Stimulated activated CD8-positive, alpha-beta memory T cell treated with anti-CD3 and anti-CD28 coated beads, Interleukin-12 subunit alpha, Interleukin-12 subunit beta, amount 100 ng/mL, for 24 hours (primary cell): ENCODE data around the gene REEP3.

Experiments used
- DNase-seq: peaks from one replicate; pipeline ENCODE4 v3.0.0-alpha.2; 2020; ENCODE audit errors: extremely low read depth

REEP3 gene

DNA sequence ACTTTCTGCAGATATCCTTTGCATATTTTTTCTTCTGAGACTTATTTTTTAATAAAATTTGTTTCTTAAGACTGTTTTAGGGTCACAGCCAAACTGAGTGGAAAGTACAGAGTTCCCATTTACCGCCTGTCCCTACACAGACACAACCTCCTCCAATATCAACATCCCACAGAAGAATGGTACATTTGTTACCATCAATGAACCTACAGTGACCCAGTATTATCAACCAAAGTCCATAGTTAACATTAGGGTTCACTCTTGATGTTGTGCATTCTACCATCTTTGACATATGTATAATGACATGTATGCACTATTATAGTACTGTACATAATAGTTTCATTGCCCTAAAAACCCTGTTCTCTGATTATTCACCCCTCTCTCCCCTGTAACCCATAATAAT, 14.6 kb upstream of the REEP3 start:
- DNase-seq, result no peak

- no peak for DNase-seq
Observed at GRCh38 chr10:63515002-63515763, 6.0 kb upstream of the REEP3 start.

DNA sequence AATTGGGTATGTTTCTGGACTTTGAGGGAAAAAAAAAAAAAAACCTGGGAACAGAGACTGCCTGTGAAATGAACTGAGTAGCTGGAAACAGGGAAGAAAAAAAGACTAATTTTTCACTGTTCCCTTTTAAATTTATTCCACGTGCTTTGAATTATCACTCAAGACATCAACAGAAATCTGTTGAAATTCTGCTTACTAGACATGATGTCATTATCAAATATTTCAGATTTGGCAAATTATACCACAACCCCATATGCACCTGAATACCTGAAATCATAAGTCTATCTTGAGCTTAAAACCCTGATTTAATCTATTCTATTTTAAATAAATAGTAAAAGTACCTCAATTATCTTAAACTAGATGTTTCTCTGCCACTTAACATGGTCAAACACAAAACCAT, 5.0 kb upstream of the REEP3 start:
- DNase-seq, result no peak

DNA sequence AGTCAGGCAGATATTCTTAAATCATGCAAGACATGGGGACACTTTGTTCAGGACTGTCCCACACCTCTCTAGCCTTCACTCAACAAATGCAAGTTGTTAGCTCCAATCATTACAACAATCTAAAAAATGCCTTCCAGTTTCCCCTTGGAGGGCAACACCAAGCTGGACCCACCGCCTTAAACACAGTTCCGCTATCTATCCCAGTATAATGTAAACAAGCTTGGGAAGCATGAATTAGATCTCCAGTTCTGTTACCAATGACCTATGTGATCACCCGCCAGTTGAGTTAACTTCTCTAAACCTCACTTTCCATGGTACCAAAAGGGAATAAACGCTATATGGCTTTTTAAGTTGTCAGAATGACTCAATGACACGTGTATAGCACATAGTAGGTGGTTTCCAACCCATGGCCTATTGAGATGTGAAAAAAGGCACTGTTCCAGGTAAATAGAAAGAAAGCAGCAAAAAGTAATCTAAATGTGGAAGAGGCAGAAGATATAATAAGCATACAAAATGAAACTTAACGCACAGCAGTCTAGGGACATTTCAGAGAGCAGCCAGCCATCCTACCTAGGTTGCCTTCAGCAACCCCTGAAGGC, 2.4 kb upstream of the REEP3 start:
- no peak for DNase-seq

GRCh38 chr10:63521416-63522276, 445 bp downstream of the REEP3 start:
- DNase-seq, result no peak

GRCh38 chr10:63522277-63522687, 1.1 kb downstream of the REEP3 start:
- DNase-seq, result no peak

- no peak for DNase-seq
Observed at GRCh38 chr10:63522995-63523394, 1.8 kb downstream of the REEP3 start.

DNA sequence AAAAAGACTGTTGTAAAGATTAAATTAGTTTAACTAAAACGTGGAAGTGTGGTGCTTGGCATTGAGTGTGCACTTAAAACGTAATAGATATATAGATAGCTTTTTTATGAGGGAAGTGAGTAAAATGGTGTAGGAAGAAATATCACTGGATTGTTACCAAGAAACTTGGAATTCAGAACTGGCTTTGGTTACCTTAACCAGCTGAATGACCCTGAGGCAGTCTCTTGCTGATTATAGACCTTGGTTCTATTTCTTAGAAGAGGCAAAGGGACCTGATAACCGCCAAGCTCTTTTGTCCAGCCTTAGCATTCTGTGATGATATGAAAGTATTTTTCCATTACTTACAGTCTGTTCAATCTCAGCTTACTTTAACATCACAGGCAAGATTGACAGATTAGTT, 3.8 kb downstream of the REEP3 start:
- DNase-seq, result no peak

DNA sequence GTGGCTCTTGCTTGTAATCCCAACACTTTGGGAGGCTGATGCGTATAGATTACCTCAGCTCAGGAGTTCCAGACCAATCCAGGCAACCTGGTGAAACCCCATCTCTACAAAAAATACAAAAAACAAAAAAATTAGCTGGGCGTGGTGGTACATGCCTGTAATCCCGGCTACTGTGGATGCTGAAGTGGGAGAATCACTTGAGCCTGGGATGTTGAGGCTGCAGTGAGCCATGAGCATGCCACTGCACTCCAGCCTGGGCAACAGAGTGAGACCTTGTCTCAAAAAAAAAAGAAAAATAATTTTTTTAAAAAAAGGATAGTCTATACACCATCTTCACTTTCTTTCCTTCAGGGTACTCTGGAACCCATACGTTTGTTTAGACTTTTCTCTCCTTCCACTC, 6.2 kb downstream of the REEP3 start:
- no peak for DNase-seq

DNA sequence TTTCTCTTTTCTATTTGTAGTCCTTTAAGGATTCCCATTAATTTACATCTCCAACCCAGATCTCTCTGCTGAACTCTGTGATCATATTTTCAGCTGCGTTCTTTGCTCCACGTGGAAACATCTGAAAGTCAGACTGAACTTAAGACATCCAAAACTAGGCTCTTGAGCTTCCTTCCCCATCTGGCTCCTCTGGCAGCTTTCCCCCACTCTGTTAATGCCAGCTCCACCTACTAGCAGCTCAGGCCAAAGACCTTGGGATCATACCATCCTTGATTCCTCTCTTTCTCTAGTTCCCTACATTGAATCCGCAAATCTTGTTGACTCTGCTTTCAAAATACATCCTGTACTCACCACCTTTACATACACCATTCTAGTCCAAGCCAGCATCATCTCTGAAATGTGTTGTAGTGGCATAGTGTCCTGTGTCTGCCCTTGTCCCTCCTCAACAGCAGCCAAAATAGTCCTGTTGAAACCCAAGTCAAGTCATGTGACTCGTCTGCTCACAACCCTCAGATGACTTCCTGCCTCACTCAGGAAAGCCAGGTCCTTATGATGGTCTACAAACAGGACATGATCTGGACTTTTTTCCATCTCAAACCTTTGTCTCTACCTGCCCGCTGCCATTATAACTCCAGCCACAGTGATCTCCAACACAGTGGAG, 7.0 kb downstream of the REEP3 start:
- no peak for DNase-seq

- DNase-seq, result no peak
Observed at GRCh38 chr10:63530409-63530808, 9.2 kb downstream of the REEP3 start.

- DNase-seq, result no peak
Observed at GRCh38 chr10:63534723-63535122, 13.5 kb downstream of the REEP3 start.

- DNase-seq, result no peak
Observed at GRCh38 chr10:63536698-63537097, 15.5 kb downstream of the REEP3 start.

DNA sequence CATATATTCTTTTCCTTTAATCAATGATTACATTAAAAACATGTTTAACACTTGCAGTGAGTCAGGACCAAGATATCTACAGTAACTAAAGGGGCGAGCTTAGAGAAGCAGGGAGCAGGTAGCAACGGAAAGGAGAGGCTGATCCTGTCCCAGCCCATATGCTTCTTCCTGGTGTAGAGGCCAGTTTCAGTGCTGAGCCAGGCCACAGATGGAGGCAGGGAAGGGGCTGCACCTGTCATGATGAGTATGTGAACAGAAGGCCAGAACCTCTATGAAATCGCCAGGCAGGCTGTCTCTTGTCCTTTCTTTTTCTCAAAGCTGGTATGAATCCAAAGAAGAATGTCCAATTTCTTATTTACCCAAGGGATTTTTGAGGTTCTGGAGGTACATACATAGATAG, 16.3 kb downstream of the REEP3 start:
- DNase-seq, result no peak

DNA sequence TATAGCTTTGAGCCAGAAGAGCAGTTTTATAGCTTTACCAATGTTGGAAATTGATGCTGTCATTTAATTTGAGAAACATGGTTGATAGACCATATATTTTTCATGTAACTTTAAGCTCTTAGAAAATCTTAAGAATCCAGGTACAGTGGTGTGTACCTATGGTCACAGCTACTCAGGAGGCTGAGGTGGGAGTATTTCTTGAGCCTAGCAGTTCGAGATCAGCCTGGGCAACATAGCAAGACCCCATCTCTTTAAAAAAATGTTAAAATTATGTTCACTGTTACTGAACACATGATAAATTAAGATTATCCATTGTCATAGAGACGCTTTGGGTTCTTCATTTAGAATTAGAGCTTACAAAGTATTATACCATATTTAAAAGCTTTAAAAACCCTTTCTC, 18.2 kb downstream of the REEP3 start:
- DNase-seq, result no peak

DNA sequence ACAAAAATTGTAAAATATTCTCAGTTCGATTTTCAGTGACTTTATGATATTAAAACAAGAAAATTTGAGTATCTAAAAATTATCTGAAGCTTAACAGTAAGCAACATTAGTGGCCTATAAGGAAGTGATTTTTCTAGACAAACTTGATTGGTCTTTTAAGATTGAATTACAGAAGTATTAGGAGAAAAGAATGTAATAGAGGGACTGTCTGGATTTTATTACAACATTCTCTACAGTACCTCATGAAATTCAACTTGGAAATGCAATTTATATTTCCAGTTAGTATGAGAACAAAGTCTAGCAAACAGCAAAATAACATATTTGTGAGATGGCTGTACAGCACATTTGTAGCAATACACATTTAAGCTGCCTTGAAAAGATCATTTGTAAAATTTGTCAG, 18.8 kb downstream of the REEP3 start:
- no peak for DNase-seq

DNA sequence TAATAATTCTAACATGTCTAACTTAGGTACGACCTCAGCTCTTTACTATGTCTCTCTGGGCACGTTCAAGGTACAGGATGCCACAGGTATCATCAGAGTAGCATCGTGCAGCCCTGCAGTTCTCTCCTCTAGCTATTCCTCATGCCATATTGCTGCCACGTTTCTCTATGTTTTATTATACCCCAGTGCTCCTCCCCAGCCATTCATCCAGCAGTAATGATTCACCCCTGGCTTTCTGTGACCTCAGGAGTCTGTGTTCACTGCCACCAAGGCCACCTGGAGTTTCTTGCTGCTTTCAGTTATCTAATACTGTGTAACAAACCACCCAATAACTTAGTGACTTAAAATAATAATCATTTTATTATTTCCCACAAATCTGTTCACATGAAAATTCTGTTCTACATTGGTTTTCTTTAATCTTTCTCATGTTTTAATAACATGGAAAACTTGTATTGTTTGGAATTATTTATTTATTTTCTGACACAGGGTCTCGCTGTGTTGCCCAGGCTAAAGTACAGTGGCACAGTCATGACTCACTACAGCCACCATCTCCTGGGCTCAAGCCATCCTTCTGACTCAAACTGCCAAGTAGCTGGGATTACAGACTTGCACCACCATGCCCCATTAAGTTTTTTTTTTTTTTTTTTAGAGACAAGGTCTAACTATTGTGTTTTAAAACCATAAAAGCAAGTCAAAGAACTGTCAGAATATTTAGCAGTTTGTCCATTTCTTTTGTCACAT, 21.8 kb downstream of the REEP3 start:
- no peak for DNase-seq

GRCh38 chr10:63543576-63543962, 22.4 kb downstream of the REEP3 start:
- DNase-seq, result no peak

- no peak for DNase-seq
Observed at GRCh38 chr10:63544418-63544817, 23.2 kb downstream of the REEP3 start.

GRCh38 chr10:63547628-63548360, 26.6 kb downstream of the REEP3 start:
- DNase-seq, result no peak

GRCh38 chr10:63548860-63549259, 27.7 kb downstream of the REEP3 start:
- DNase-seq, result no peak
